C1 segment of cervical spinal cord (tissue), 14 donors: ENCODE measurements around the gene EMC9.

Experiments
- DNase-seq, 14 donors: peaks; one replicate each; lab custom pipeline; 2025; lab: John Stamatoyannopoulos, UW

The EMC9 gene

DNA sequence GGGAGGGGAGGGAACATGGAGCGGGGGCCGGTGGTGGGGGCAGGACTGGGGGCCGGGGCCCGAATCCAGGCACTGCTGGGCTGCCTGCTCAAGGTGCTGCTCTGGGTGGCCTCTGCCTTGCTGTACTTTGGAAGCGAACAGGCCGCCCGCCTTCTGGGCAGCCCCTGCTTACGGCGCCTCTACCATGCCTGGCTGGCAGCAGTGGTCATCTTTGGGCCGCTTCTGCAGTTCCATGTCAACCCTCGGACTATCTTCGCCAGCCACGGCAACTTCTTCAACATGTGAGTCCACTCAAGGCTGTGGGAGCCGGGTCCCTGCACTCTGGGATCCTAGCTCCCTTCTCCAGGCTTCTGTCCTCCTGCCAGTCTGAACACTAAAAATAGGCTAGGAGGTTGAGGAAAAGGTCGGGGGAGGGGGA, 9.8 kb downstream of the EMC9 start:
- no peak for DNase-seq

DNA sequence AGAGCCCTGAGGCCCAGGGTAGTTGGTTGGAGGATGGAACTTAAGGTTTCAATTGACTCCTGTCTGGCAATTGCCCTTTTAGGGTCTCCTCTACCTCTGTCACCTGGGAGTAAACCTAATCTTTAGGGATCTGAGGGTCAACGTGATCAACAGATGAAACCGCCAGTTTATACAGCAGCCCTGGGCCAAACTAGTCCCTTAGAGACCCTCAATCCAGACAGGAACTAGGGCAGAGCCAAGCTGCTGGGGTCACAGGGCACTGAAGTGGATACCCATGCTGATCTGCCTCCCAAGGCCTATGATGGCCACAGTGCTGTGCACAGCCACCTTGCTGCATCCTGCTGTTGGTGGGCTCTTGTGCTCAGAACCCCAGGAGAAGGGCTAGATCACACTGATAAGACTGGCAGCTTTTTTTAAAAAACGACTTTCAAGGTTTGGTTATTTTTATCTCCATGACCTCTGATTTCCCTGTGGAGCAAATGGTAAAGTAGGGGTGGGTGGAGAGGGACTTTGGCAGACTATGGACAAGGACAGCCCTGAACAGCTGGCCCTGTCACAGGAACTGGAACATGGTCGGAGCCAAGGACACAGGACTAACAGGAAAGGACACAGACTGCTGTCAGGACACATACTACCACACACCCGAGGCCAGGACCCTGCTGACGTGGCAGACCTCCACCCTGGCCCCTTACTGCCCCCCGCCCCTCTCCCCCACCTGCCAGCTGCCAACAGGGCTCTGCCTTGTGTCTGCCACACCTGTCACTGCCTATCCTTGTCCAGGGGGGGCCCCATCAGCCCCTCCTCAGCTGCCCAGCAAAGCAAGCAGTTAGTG, 10.5 kb downstream of the EMC9 start:
- no peak for DNase-seq

GRCh38 chr14:24130380-24130716, 11.0 kb downstream of the EMC9 start, which contains the start of gene FITM1:
Gene FITM1, plus strand, starts transcription at chr14:24130659. Its CDS starts 905 bp downstream, at chr14:24131564.
- DNase-seq, result no peak

DNA sequence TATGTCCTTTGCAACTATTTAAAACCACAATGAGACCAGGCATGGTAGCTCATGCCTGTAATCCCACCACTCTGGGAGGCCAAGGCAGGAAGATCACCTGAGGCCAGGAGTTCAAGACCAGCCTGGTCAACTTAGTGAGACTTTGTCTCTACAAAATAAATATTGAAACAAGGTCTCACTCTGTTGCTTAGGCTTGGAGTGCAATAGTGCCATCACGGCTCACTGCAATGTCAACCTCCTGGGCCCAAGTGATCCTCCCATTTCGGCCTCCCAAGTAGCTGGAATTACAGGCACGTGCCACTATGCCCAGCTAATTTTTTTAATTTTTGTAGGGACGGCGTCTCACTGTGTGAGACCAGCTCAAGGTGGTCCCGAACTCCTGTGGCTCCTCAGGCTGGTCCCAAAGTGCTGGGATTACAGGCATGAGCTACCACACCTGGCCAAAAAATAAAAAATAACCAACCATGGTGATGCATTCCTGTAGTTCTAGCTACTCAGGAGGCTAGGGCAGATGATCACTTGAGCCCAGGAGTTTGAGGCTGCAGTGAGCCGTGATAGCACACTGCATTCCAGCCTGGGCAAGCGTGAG, 11.9 kb downstream of the EMC9 start:
- no peak for DNase-seq

GRCh38 chr14:24127673-24128072, 13.7 kb downstream of the EMC9 start:
- DNase-seq, result no peak

GRCh38 chr14:24126939-24127338, 14.5 kb downstream of the EMC9 start:
- no peak for DNase-seq

DNA sequence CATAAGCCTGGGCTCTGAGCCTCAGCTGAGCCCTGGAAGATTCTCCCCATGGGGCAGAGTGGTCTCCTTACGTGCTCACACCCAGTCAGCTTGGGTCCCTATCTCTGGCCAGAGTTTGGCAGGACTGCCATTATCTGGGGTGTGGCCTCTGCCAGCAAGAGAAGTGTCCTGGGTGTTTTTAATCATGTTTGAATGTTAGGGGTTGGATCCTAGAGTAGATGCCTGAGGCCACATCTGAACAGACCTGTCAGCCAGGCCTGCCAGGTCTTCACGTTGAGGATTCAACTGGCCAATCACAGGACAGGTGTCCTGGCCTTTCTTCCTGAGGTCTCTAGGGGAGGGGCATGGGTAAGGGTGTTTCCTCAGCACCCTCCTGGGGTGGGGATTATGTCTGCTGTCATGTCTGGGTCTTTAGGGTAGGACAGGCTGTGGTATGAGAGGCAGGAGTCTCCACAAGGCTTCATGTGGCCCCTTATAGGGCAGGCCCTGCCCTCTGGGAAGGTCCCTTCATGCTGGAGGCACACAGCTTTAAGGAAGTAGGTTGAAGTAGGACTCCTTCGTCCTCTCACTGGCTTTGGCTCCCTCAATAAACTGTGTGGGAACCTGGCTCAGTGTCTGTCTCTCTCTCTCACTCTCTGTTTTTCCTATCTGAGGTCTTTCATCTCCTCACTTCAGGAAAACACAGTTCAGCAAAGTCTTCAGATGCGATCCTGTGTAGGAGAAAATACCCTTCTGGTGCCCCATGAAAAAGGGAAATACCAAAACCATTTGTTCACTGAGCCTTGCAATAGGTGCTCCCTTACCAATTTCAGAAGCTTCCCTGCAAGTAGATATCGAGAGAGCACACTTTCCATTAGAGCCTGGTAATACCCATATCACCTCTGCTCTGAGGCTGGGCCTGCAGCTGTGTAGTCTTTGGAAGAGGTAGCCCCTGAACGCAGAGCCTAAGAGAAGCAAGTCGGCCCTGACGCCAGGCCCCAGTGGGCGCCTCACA, 17.7 kb downstream of the EMC9 start:
- no peak for DNase-seq

DNA sequence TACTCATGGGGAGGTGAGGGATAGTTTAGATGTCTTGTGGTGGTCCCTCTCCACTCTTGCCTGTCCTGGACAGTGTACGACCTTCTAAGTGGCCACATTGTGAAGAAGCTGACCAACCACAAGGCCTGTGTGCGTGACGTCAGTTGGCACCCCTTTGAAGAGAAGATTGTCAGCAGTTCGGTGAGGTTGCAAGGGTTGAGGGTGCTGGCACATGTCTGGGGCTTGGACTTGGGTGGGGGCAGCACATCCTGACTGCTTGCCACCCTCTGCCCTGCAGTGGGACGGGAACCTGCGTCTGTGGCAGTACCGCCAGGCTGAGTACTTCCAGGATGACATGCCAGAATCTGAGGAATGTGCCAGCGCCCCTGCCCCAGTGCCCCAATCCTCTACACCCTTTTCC, 18.5 kb downstream of the EMC9 start:
- no peak for DNase-seq

- no peak for DNase-seq
These were observed 19.0 kb downstream of the EMC9 start for GRCh38 chr14:24122416-24122815.

GRCh38 chr14:24121210-24121609, 20.2 kb downstream of the EMC9 start:
- no peak for DNase-seq

- DNase-seq, result no peak
These were observed 21.7 kb downstream of the EMC9 start for GRCh38 chr14:24119691-24120090.

- DNase-seq, result no peak
These were observed 24.2 kb downstream of the EMC9 start for GRCh38 chr14:24117179-24117578.

- DNase-seq, result no peak
These were observed 25.1 kb downstream of the EMC9 start for GRCh38 chr14:24116128-24116814.

- DNase-seq, result peak in 1 of 14 donors; percentile 37
These were observed 25.8 kb downstream of the EMC9 start for GRCh38 chr14:24115422-24116127.

- peak; percentile 96 to 100 (median 100) for DNase-seq
These were observed 26.6 kb downstream of the EMC9 start, which contains the start of the genes DCAF11 and NRL for GRCh38 chr14:24114532-24115421. Gene DCAF11, plus strand, starts transcription at chr14:24114777. Its CDS starts 818 bp downstream, at chr14:24115595. Gene NRL, minus strand, starts transcription at chr14:24114949. Its CDS starts 32,101 bp downstream, at chr14:24082848.

- DNase-seq, result peak in 13 of 14 donors; percentile 59 to 98 (median 89)
These were observed 27.4 kb downstream of the EMC9 start for GRCh38 chr14:24113801-24114531.

DNA sequence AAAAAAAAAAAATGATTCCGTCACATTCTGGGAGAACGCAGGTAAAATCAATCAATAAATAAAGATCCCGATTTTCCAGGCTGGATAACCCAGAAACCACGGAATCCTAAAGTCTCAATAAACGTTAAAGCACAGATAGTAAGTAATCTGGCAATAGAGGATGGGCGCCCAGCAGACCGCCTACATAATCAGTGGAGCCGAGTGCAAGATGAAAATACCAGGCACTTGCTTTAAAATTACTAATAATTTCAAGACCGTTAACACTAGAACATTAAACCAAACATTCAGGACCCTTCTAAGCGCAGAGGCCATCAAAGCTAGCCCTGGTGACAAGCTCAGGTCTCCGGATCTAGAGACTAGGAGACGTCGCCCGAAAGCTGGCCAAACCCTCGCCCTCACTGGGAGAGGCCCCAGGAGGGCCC, 28.0 kb downstream of the EMC9 start:
- no peak for DNase-seq

- DNase-seq, result no peak
These were observed 30.9 kb downstream of the EMC9 start for GRCh38 chr14:24110523-24110922.

DNA sequence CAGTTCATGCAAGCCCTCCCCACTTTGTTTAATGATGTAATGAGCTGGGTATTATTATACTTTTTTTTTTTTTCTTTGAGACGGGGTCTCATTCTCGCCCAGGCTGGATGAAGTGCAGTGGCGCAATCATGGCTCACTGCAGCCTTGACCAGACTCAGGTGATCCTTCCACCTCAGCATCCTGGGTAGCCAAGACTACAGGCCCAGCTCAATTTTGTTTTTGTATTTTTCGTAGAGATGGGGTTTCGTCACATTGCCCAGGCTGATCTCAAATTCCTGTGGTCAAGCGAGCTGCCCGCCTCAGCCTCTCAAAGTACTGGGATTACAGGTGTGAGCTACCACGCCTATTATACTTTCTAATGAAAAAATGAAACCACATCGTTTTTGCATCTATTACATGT, 31.3 kb downstream of the EMC9 start:
- no peak for DNase-seq
